ENCODE data around the gene TLR9.
"Not testable (repeated sequence)": the region's sequence is repeated elsewhere in the genome, so short reads cannot be mapped to it uniquely, and the experiment has no call there.

Gene TLR9

DNA sequence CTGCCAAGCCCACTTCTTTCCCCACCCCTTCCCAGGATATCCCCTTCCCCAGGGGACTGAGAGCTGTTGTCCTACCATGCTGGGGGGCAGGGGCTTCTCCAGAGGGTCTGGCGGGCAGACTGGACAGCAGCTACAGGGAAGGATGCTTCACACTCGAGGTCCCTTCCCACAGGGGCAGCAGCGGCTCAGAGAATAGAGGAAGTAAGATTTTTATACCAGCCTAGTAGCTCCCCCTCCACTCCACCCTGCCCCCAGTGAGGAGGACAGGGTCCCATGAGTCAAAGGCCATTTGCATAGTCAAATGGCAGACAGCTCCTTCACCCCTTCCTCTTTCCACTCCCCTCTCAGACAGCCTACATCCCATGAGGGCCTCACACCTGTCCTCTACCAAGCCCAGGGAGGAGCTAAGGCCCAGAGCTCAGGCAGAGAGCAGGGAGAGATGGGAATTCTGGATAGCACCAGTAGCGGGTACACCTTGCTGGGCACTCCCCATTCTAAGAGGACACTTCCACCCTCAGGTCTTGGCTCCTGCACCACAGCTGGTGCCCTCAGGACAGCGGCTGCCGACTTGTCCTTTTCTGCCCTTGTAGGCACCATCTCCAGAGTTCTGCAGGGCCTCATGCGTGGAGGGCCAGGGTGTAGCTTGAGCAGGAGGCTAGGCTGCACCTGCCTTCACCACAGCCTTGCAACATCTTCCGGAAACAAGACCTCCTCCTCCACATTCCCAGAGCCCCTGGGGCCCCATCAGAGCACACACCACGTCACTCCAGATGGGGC, at the start of gene TLR9:
TLR9 (minus strand) TSS at position 194 of the 777 bp plus-strand sequence; CDS start at position 78, 116 bp downstream.
- H3K4me3 ChIP-seq (ENCODE audit: low read length) = no peak within 1 kb of the TSS
- DNase-seq (ENCODE audit: low read depth) = no peak
- no peak for TF ChIP-seq CTCF (conservative IDR thresholded peaks at IDR 0.05; ENCODE audit: low read depth, low read length)

DNA sequence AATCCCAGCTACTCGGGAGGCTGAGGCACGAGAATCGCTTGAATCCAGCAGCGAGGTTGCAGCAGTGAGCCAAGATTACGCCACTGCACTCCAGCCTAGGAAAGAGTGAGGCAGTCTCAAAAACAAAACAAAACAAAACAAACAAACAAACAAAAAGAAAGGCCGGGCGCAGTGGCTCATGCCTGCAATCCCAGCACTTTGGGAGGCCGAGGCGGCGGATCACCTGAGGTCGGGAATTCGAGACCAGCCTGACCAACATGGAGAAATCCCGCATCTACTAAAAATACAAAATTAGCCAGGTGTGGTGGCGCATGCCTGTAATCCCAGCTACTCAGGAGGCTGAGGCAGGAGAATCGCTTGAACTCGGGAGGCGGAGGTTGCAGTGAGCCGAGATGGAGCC, 49.3 kb upstream of the TLR9 start:
- not testable (repeated sequence) for H3K4me3 ChIP-seq (ENCODE audit: low read length)

GRCh38 chr3:52272831-52273230, 47.4 kb upstream of the TLR9 start:
- H3K4me3 ChIP-seq (ENCODE audit: low read length) = no peak overlapping the region
- no peak for TF ChIP-seq CTCF (conservative IDR thresholded peaks at IDR 0.05; ENCODE audit: low read depth, low read length)
- no peak for DNase-seq (ENCODE audit: low read depth)

More for the DNA sequence above, 49.3 kb upstream of the TLR9 start:
- DNase-seq (ENCODE audit: low read depth) = not testable (repeated sequence)

- H3K4me3 ChIP-seq (ENCODE audit: low read length) = not testable (repeated sequence)
These were observed 46.7 kb upstream of the TLR9 start for GRCh38 chr3:52272172-52272571.

DNA sequence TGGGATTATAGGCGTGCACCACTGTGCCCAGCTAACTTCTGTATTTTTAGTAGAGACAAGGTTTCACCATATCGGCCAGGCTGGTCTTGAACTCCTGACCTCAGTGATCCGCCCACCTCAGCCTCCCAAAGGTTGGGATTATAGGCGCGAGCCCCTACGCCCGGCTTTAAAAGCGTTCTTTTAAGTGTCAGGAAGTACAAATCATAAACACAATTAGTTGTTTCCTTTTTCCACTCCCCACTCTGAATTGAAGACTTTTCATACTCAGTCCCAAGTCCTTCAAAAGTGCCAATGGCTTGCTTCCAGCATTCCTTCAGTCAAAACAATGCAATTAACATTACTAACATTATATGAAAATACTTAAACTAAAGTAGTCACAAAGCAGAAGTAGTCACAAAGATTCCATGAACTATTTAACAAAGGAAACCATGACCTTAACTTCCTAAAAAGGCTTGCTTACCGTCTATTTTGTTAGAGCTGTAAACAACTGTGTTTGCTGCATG, 44.9 kb upstream of the TLR9 start:
- TF ChIP-seq CTCF (conservative IDR thresholded peaks at IDR 0.05; ENCODE audit: low read depth, low read length) = no peak
- no peak overlapping the region for H3K4me3 ChIP-seq (ENCODE audit: low read length)
- no peak for DNase-seq (ENCODE audit: low read depth)

More at GRCh38 chr3:52272172-52272571, 46.7 kb upstream of the TLR9 start:
- not testable (repeated sequence) for DNase-seq (ENCODE audit: low read depth)

DNA sequence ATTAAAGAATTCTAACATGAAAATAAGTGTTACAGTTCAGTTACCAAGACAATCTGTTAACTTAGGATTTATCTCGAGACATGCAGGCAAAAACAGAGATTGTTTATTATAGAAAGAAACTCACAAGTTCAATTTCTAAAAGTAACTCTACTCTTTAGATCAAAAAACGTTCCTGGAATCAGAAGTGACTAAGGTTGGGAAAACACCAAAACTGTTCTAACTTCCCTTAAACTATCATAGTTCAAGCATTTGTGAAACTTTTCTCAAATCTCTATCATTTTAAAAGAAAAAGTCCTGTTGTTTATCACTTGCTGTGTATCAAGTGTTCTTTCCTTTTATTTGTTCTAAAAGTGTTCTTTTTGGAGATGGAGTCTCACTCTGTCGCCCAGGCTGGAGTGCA, 44.3 kb upstream of the TLR9 start:
- H3K4me3 ChIP-seq (ENCODE audit: low read length) = no peak overlapping the region
- no peak for TF ChIP-seq CTCF (conservative IDR thresholded peaks at IDR 0.05; ENCODE audit: low read depth, low read length)
- no peak for DNase-seq (ENCODE audit: low read depth)

DNA sequence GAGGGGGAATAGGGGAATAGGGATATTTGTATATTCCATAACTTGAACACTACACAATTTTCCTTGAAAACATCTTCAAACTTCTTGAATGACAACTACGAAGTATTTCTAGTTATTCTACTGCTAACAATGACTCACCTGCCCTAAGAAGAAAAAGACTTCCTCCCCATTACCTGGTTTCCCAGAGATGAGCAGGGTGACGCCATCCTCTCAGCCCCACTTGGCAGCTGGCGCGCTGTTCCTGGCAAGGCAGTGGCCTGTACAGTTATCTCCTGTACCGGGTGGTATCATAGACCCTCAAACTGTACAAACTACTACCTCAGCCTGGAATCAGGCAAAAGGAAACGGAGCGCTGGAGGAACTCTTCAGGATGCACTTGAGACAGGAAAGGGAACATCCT, 42.6 kb upstream of the TLR9 start:
- TF ChIP-seq CTCF (conservative IDR thresholded peaks at IDR 0.05; ENCODE audit: low read depth, low read length) = no peak
- no peak for DNase-seq (ENCODE audit: low read depth)
- no peak overlapping the region for H3K4me3 ChIP-seq (ENCODE audit: low read length)

DNA sequence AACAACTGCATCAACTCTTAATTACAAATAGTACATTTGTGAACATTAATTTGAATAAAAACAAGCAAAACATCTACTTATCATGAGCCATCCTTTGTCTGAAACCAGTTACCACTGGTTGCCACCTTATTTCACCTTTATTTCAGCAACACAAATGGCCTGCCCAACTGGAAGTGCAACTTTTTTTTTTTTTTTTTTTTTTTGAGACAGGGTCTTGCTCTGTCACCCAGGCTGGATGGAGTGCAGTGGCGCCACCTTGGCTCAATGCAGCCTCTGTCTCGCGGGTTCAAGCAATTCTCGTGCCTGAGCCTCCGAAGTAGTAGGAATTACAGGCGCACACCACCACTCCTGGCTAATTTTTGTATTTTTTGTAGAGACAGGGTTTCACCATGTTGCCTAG, 39.9 kb upstream of the TLR9 start:
- H3K4me3 ChIP-seq (ENCODE audit: low read length) = no peak overlapping the region
- DNase-seq (ENCODE audit: low read depth) = no peak
- TF ChIP-seq CTCF (conservative IDR thresholded peaks at IDR 0.05; ENCODE audit: low read depth, low read length) = no peak
